Dermis microvascular lymphatic vessel endothelial cell (primary cell): ENCODE measurements around the gene RPL22L1. TPM values are rescaled to one million over a fixed set of nuclear protein-coding genes. Genes with fewer than 3 reads are reported as not detected.
"Not testable (repeated sequence)": the region's sequence is repeated elsewhere in the genome, so short reads cannot be mapped to it uniquely, and the experiment has no call there.

ENCODE experiments used
- DNase-seq, 2 donors: peaks; one replicate each; pipeline versions ENCODE4 v3.0.0 to v3.0.0-alpha.2; 2010; ENCODE audit warnings: low read depth in 2 of 2
- total RNA-seq: library from RNA; depleted of rRNA; stranded (reverse); fragments of >200 nt; gene quantifications from 2 replicates; pipeline ENCODE4 v1.2.1, GENCODE V29; 2014

Gene RPL22L1
- total RNA-seq, 1 donor from 2014 or later = 57.0 TPM

DNA sequence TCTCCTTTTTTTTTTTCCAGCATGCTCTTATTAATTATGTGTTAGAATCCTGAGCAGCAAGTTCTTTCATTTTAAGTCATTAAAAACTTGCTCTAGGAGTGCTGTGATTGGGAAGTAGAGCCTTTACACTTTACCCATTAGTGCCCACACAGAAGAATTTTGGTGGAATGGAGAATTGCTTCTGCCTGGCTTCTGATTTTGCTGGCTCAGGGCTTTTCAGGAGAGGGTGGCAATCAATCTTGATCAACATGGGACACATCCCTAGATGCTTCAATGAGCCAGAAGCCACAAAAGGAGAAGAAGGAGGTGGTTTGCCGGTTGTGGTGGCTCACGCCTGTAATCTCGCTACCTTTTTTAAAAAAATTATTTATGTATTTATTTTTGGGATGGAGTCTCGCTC, 39.4 kb downstream of the RPL22L1 start:
- DNase-seq = no peak

DNA sequence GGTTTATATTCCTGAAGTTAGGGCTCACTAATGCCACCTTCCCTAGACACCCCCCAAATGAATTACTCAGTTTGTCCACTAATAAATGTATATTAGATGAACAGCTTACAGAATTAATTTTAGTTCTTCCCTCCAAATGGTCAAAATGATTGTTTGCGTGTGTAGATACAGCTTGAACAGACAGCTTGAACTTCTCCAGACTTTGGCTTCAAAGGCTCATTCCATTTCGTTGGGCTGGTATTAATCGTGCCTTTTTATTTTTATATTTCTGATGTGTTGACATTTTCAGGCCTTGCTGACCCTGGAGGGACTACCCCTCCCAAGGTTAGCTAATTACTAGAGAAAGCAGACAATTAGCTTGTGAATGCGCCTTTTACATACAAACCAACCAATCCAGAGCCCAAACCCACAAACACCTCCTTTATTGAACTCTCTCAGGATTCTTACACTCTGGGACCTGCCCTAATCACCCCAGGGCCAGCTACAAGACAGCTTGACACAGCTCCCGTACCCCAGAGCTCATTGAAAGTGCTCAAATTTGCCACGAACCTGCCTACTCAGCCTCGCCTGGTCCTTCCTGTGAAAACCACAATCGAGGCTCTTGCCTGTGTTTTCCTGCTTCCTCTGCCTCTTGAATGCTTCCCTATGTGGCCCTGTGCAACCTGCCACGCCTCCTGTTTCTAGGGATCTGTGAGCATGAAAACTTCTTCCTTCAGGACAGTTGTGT, 40.3 kb downstream of the RPL22L1 start:
- no peak for DNase-seq

- no peak for DNase-seq
Observed at GRCh38 chr3:170826047-170826446, 43.9 kb downstream of the RPL22L1 start.

DNA sequence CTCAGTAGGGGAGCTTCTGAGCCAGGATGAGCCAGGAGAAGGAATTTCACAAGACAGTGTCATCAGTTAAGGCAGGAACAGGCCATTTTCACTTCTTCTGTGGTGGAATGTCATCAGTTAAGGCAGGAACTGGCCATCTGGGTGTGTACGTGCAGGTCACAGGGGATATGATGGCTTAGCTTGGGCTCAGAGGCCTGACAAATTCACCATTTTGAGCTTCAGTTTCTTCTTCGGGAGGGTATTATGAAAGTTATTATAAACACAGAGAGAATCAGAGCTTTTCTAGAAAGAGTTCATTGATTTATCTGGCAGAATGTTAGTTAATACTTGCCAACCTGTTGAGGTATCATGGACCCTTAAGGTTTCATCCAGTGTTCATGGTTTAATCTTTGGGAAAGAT, 46.4 kb downstream of the RPL22L1 start:
- not testable (repeated sequence) for DNase-seq

GRCh38 chr3:170818325-170818724, 51.7 kb downstream of the RPL22L1 start:
- not testable (repeated sequence) for DNase-seq

GRCh38 chr3:170817471-170817870, 52.5 kb downstream of the RPL22L1 start:
- DNase-seq = not testable (repeated sequence)

DNA sequence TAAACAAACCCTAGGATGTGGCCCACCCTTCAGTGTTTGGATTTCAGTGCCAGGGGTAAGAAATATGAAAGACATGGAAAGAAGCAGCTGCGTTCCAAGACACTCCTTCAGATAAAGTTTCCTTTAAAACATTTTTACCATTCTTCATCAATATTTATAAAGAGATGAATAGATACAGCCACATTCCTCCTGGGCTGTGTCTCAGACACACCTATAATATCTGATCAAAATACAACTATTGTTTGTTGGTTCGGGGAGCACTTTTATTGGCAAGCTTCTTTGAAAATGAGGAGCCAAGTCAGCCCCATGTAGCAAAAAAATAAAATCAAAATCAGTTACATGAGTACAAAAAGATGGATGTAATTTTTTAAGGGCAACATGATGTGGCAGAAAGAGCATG, 53.2 kb downstream of the RPL22L1 start:
- no peak for DNase-seq

- DNase-seq = no peak
Observed at GRCh38 chr3:170816341-170816740, 53.7 kb downstream of the RPL22L1 start.

GRCh38 chr3:170815936-170816335, 54.1 kb downstream of the RPL22L1 start:
- no peak for DNase-seq

DNA sequence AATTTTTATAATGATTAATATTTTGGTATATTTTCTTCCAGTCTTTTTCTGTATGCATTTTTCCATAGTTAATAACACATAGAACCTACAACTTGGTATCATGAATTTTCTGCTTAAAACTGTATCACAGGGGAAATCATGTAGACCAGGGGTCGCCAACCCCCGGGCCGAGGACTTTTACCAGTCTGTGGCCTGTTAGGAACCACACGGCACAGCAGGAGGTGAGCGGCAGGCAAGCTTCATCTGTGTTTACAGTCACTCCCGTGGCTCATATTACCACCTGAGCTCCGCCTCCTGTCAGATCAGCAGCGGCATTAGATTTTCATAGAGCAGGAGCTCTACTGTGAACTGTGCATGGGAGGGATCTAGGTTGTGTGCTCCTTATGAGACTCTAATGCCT, 54.7 kb downstream of the RPL22L1 start:
- DNase-seq = no peak

Other genes starting within 250 kb of the RPL22L1 start
- gene EIF5A2, start 38.4 kb upstream of the RPL22L1 start, total RNA-seq = 3.7 and 4.4 TPM in 2 replicates
- not detected in 2 replicates for gene SLC2A2, start 156.5 kb upstream of the RPL22L1 start, total RNA-seq